Lower lobe of right lung (tissue), 2 donors: Measurements from ENCODE around the gene LINC01488. TPM values are rescaled to one million over a fixed set of nuclear protein-coding genes. Genes with fewer than 3 reads are reported as not detected.

Experiments used
- ATAC-seq, 2 donors: fragments of 200-7000 bp; cut with Tn5 transposase; one replicate each; pipeline ENCODE4 v1.9.1; 2020 to 2022; ENCODE audit warnings: mild to moderate bottlenecking in 2 of 2, moderate library complexity in 2 of 2
- DNase-seq: peaks from one replicate; pipeline ENCODE4 v3.0.0-alpha.2; 2020
- H3K27ac ChIP-seq: fragments of 200-600 bp; one replicate; pipeline ENCODE4 v1.8.0; 2022
- H3K27me3 ChIP-seq: fragments of 200-600 bp; one replicate; pipeline ENCODE4 v1.8.0; 2022; ENCODE audit warnings: low read depth
- H3K36me3 ChIP-seq: fragments of 200-600 bp; one replicate; pipeline ENCODE4 v1.8.0; 2022; ENCODE audit warnings: mild to moderate bottlenecking
- H3K4me1 ChIP-seq: fragments of 200-600 bp; one replicate; pipeline ENCODE4 v1.8.0; 2022
- H3K4me3 ChIP-seq: fragments of 200-600 bp; one replicate; pipeline ENCODE4 v1.8.0; 2022; ENCODE audit warnings: mild to moderate bottlenecking
- H3K9me3 ChIP-seq: fragments of 200-600 bp; one replicate; pipeline ENCODE4 v1.8.0; 2022
- CTCF ChIP-seq: fragments of 200-600 bp; IDR thresholded peaks from one replicate; pipeline ENCODE4 v1.8.0; 2022; ENCODE audit warnings: antibody characterized with exemption, mild to moderate bottlenecking
- intact Hi-C: fragments of 100-400 bp; cut with DNase I; formaldehyde crosslinking; loops from one replicate; pipeline ENCODE4 v1.11.0; 2022
- total RNA-seq: library from RNA; stranded (reverse); fragmentation: NEBNext Ultra II Directional; extraction: Animal tissue kit (Norgen Biotek cat#: 25700); gene quantifications from one replicate; pipeline ENCODE4 v1.2.1, GENCODE V29; 2021
- donor health status: DM: no; HTN: yes; CAD: no; lungs with severe emphysema.

LINC01488 gene
- total RNA-seq, 1 donor from 2014 or later = not detected

GRCh38 chr11:69521457-69521856, 40.0 kb downstream of the LINC01488 start:
- TF ChIP-seq CTCF = no peak
- peaks cover 1% of the 10 kb centered on the region for H3K9me3 ChIP-seq
- peak; percentile 8 for DNase-seq
- no peak overlapping the region for H3K27ac ChIP-seq
- no peak for ATAC-seq
- no peaks in the 10 kb centered on the region for H3K36me3 ChIP-seq
- H3K27me3 ChIP-seq = no peaks in the 10 kb centered on the region
- H3K4me3 ChIP-seq = no peak overlapping the region
- intact Hi-C loops = no loop called here
- no peaks in the 10 kb centered on the region for H3K4me1 ChIP-seq

GRCh38 chr11:69523453-69523852, 42.0 kb downstream of the LINC01488 start:
- no peak for DNase-seq
- Histone ChIP-seq H3K4me3 (no peak overlapping the region), H3K27ac (no peak overlapping the region), H3K9me3 (no peaks in the 10 kb centered on the region), H3K27me3 (no peaks in the 10 kb centered on the region), H3K36me3 (no peaks in the 10 kb centered on the region), H3K4me1 (no peaks in the 10 kb centered on the region)
- TF ChIP-seq CTCF = no peak
- intact Hi-C loops = no loop called here
- no peak for ATAC-seq

DNA sequence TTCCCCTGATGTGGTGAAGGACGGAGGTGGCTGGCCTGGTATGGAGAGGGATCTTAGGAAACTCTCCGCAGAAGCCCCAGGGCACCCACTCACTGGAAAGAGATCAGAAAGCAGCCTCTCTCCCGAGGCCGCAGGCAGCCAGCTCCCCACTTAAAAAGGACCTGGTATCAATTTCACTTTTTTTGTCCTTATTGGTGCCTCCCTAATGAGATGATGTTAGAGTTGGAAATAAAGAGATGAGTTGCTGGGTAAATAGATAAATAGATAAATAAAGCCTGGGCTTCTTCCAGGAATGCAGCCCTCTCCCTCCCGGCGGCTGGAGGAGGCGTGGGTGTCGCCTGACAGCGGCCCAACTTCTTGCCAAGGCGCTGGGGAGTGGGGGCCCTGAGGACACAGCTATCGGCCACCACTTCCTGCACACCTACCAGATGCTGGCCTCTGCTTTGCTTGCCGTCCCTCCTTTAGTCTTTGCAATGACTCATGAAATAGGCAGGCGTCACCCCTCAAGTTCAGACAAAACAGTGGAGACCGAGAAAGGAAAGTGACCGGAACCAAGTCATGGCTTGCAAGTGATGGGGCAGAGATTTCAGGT, 42.9 kb downstream of the LINC01488 start:
- ATAC-seq (no peak), DNase-seq (peak; percentile 12)
- Histone ChIP-seq H3K27me3 (no peaks in the 10 kb centered on the region), H3K27ac (no peak overlapping the region), H3K9me3 (no peaks in the 10 kb centered on the region), H3K4me3 (no peak overlapping the region), H3K36me3 (no peaks in the 10 kb centered on the region), H3K4me1 (no peaks in the 10 kb centered on the region)
- no peak for TF ChIP-seq CTCF
- intact Hi-C loops = no loop called here

DNA sequence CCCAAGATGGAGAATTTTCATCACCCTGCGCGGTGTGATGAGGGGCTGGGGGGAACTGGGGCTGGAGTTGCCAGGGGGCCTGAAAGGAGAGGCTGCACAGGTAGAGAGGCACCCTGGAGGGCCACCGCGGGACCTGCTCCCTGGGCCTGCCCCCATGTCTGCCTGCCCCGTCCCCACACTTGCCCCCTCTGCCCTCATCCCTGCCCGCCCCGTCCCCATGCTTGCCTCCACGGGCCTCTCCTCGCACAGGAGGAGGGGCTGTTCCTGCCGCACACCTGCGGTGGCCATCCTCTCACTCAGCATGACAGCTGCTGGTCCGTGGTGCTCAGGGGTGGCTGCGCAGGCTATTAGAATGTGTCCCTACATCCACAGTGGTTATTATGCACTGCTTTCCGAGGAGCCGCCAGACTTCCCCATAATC, 43.5 kb downstream of the LINC01488 start:
- intact Hi-C loops = no loop called here
- peak; percentile 20 for DNase-seq
- no peak for TF ChIP-seq CTCF

DNA sequence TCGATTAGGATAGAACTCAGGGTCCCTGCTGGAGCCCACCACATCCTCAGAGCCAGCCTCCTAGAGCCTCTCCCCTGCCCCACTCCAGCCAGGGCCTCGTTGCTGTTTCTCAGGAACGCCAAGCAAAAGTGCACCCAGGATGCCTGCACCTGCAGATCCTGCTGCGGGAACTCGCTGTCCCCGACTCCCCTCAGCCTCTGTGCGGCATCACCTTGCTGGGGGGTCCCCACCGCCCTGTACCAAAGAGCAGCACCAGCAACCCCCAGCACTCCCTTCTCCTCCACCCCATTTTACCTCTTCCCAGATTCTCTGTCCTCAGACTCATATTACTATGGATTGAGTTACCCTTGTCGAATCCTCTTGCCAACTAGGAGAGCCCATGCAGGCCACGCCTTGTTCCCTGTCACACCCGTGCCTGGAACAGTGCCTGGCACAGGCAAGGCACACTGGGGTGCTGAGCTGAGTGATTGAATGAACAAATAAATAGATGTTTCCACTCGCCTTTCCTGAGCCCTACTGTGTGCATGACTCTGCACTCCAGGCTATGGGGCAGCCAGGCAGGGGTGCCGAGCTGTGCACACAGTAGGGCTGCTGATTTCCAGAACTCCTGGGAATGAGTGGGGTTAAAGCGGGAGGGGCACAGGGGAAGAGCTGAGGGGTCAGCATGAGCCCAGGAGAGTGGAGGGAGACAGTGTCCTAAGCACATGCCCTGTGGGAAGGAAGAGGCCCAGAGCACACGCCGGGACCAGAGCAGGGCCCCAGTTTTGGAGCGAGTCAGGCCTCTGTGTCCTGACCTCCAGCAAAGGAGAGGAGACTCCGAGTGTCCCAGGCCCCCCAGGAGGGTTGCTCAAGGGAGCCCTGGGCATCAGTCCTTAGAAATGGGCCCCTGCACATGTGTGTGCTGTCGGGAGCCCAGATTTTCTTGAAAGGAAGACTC, 44.3 kb downstream of the LINC01488 start:
- TF ChIP-seq CTCF = no peak
- H3K36me3 ChIP-seq = no peaks in the 10 kb centered on the region
- intact Hi-C loops = no loop called here
- no peak for ATAC-seq
- H3K4me1 ChIP-seq = no peaks in the 10 kb centered on the region
- H3K27me3 ChIP-seq = no peaks in the 10 kb centered on the region
- peak; percentile 33 for DNase-seq
- H3K27ac ChIP-seq = no peak overlapping the region
- no peak overlapping the region for H3K4me3 ChIP-seq
- H3K9me3 ChIP-seq = no peaks in the 10 kb centered on the region

More for the DNA sequence above, 43.5 kb downstream of the LINC01488 start:
- H3K4me3 ChIP-seq = no peak overlapping the region
- H3K27ac ChIP-seq = no peak overlapping the region
- no peaks in the 10 kb centered on the region for H3K9me3 ChIP-seq
- no peaks in the 10 kb centered on the region for H3K4me1 ChIP-seq
- no peaks in the 10 kb centered on the region for H3K36me3 ChIP-seq
- H3K27me3 ChIP-seq = no peaks in the 10 kb centered on the region
- ATAC-seq = peak in 1 of 2 donors; percentile 12
